ENCODE data around the gene MVK. TPM values are rescaled to one million over a fixed set of nuclear protein-coding genes. Genes with fewer than 3 reads are reported as not detected.
"Not testable (repeated sequence)": the region's sequence is repeated elsewhere in the genome, so short reads cannot be mapped to it uniquely, and the experiment has no call there.

Gene MVK
- polyA plus RNA-seq, 3 donors: 1.1 to 3.8 (median 1.6) TPM

- peaks cover 0 to 2% (median 0%) of the 10 kb centered on the region in 7 donors for H3K9me3 Mint-ChIP-seq
- Histone ChIP-seq H3K9me3 (replicated peaks in 1 of 2; ENCODE audit: control insufficient read depth in 1 of 2, insufficient read depth in 1 of 2, low read length in 2 of 2) (no peaks in the 10 kb centered on the region), H3K9ac (ENCODE audit: insufficient read depth, low read length, poor library complexity, severe bottlenecking) (no peak overlapping the region), H3K27me3 (ENCODE audit: control insufficient read depth in 2 of 2, insufficient read depth in 2 of 2, low read length in 2 of 2) (peaks cover 0 to 5% of the 10 kb centered on the region in 2 donors), H4K20me1 (ENCODE audit: insufficient read depth, low read length) (no peaks in the 10 kb centered on the region), H2AFZ (ENCODE audit: insufficient read depth, low read depth, low read length, poor library complexity, severe bottlenecking) (no peak overlapping the region), H3K27ac (ENCODE audit: low read depth in 1 of 2, low read length in 2 of 2) (no peak overlapping the region), H3K79me2 (ENCODE audit: insufficient read depth, low read length) (no peaks in the 10 kb centered on the region), H3K4me1 (ENCODE audit: control insufficient read depth in 1 of 2, insufficient read depth in 2 of 2, low read length in 2 of 2) (no peaks in the 10 kb centered on the region), H3K4me2 (replicated peaks; ENCODE audit: extremely low read depth, low read length, poor library complexity, severe bottlenecking) (no peak overlapping the region), H3K36me3 (replicated peaks in 1 of 2; ENCODE audit: control insufficient read depth in 1 of 2, insufficient read depth in 2 of 2, low read length in 2 of 2) (no peaks in the 10 kb centered on the region), H3K4me3 (replicated peaks in 1 of 3; ENCODE audit: low read depth in 2 of 3, low read length in 3 of 3) (no peak overlapping the region)
- H3K4me3 Mint-ChIP-seq: no peak overlapping the region
- peaks cover 7 to 24% (median 16%) of the 10 kb centered on the region in 3 donors for H3K27me3 Mint-ChIP-seq (ENCODE audit: low read depth in 3 of 3)
- peaks cover 0 to 8% of the 10 kb centered on the region in 2 donors for H3K36me3 Mint-ChIP-seq
- no peak for TF ChIP-seq CTCF (IDR thresholded peaks at IDR 0.05)
- no peak overlapping the region for H3K27ac Mint-ChIP-seq
- intact Hi-C loops (cut with micrococcal nuclease): no loop called here
- WGBS (ENCODE audit: insufficient coverage): 95% methylated on average over 8 of the region's 8 CpGs
- peaks cover 6% of the 10 kb centered on the region for H3K4me1 Mint-ChIP-seq
- no peak for DNase-seq
Observed at GRCh38 chr12:109601557-109601956, 28.0 kb downstream of the MVK start.

- H3K4me3 ChIP-seq (replicated peaks in 1 of 3; ENCODE audit: low read depth in 2 of 3, low read length in 3 of 3); H3K4me3 Mint-ChIP-seq; H3K27ac ChIP-seq (ENCODE audit: low read depth in 1 of 2, low read length in 2 of 2); H3K4me2 ChIP-seq (replicated peaks; ENCODE audit: extremely low read depth, low read length, poor library complexity, severe bottlenecking); H3K27ac Mint-ChIP-seq; H3K36me3 Mint-ChIP-seq; DNase-seq; H3K36me3 ChIP-seq (replicated peaks in 1 of 2; ENCODE audit: control insufficient read depth in 1 of 2, insufficient read depth in 2 of 2, low read length in 2 of 2); H2AFZ ChIP-seq (ENCODE audit: insufficient read depth, low read depth, low read length, poor library complexity, severe bottlenecking); H4K20me1 ChIP-seq (ENCODE audit: insufficient read depth, low read length); H3K9me3 ChIP-seq (replicated peaks in 1 of 2; ENCODE audit: control insufficient read depth in 1 of 2, insufficient read depth in 1 of 2, low read length in 2 of 2); H3K9ac ChIP-seq (ENCODE audit: insufficient read depth, low read length, poor library complexity, severe bottlenecking); H3K9me3 Mint-ChIP-seq; H3K4me1 ChIP-seq (ENCODE audit: control insufficient read depth in 1 of 2, insufficient read depth in 2 of 2, low read length in 2 of 2); H3K79me2 ChIP-seq (ENCODE audit: insufficient read depth, low read length); H3K4me1 Mint-ChIP-seq; intact Hi-C loops (cut with micrococcal nuclease): not testable (repeated sequence)
- peaks cover 11 to 25% (median 22%) of the 10 kb centered on the region in 3 donors for H3K27me3 Mint-ChIP-seq (ENCODE audit: low read depth in 3 of 3)
- WGBS (ENCODE audit: insufficient coverage): no CpG with 5 or more reads among the region's 5 CpGs
- H3K27me3 ChIP-seq (ENCODE audit: control insufficient read depth in 2 of 2, insufficient read depth in 2 of 2, low read length in 2 of 2): peaks cover 0 to 10% of the 10 kb centered on the region in 2 donors
Observed at GRCh38 chr12:109602132-109602531, 28.5 kb downstream of the MVK start.

Measured in CD14-positive monocyte (primary cell).